ENCODE data around the gene ALPP.

Gene ALPP

GRCh38 chr2:232351686-232352510, 26.7 kb upstream of the ALPP start:
- H3K4me3 ChIP-seq (replicated peaks; ENCODE audit: low read depth, low read length), result no peak overlapping the region
- TF ChIP-seq, protein P1, sequence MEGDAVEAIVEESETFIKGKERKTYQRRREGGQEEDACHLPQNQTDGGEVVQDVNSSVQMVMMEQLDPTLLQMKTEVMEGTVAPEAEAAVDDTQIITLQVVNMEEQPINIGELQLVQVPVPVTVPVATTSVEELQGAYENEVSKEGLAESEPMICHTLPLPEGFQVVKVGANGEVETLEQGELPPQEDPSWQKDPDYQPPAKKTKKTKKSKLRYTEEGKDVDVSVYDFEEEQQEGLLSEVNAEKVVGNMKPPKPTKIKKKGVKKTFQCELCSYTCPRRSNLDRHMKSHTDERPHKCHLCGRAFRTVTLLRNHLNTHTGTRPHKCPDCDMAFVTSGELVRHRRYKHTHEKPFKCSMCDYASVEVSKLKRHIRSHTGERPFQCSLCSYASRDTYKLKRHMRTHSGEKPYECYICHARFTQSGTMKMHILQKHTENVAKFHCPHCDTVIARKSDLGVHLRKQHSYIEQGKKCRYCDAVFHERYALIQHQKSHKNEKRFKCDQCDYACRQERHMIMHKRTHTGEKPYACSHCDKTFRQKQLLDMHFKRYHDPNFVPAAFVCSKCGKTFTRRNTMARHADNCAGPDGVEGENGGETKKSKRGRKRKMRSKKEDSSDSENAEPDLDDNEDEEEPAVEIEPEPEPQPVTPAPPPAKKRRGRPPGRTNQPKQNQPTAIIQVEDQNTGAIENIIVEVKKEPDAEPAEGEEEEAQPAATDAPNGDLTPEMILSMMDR (IDR thresholded peaks at IDR 0.05; ENCODE audit: low read length, missing control alignments), result no peak

DNA sequence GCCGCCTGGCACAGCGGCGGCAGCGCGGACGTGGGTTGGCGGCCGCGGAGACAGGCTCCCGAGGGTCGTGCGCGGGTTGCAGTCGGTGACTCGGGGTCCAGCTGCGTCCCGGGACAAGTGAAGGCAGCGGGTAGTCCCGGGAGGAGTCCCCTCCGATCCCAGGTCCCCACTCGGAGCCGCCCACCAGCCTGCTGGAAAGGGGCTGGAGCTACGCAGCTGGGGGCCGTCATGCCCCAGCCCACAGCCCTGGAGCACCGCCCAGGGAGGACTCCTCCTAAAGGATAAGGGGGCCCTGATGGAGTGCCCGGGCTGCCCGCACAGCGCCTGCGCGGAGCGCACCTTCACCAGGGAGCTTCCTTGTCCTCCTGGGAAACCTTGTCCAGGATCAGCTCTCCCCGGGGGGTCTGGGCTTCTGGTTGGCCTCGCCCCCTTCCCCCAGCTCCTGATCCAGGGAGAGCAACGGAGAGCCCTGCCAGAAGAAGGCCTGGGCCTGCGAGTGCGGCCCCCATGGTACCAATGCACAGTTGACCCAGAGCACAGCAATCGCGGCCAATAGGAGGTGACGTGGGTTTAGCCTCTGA, 25.9 kb upstream of the ALPP start:
- DNase-seq (ENCODE audit: low read depth), result no peak
- no peak overlapping the region for H3K4me3 ChIP-seq (replicated peaks; ENCODE audit: low read depth, low read length)
- TF ChIP-seq, protein P1 (IDR thresholded peaks at IDR 0.05; ENCODE audit: low read length, missing control alignments), result no peak

More at GRCh38 chr2:232351686-232352510, 26.7 kb upstream of the ALPP start:
- DNase-seq (ENCODE audit: low read depth), result no peak

GRCh38 chr2:232353096-232353495, 25.5 kb upstream of the ALPP start:
- TF ChIP-seq, protein P1 (IDR thresholded peaks at IDR 0.05; ENCODE audit: low read length, missing control alignments), result no peak
- no peak for DNase-seq (ENCODE audit: low read depth)
- no peak overlapping the region for H3K4me3 ChIP-seq (replicated peaks; ENCODE audit: low read depth, low read length)

DNA sequence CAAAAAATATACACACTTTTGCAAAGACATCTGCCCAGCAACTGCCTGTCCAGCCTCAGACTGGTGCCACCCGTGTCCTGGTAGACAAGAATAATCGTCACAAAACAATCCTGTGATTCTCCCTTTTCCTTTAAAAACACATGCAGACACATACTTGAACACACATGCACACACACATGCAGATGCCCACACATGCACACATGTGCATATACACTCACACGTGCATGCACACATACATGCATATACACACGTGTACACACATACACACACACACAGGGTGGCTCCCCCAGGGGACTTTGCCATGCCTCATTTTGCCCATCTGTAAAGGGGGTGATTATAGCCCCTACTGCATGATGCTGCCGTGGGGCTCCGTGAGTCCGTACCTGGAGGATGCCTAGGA, 24.9 kb upstream of the ALPP start:
- no peak for DNase-seq (ENCODE audit: low read depth)
- no peak overlapping the region for H3K4me3 ChIP-seq (replicated peaks; ENCODE audit: low read depth, low read length)
- TF ChIP-seq, protein P1 (IDR thresholded peaks at IDR 0.05; ENCODE audit: low read length, missing control alignments), result no peak

GRCh38 chr2:232354069-232354468, 24.5 kb upstream of the ALPP start:
- no peak overlapping the region for H3K4me3 ChIP-seq (replicated peaks; ENCODE audit: low read depth, low read length)
- no peak for DNase-seq (ENCODE audit: low read depth)
- TF ChIP-seq, protein P1 (IDR thresholded peaks at IDR 0.05; ENCODE audit: low read length, missing control alignments), result no peak

DNA sequence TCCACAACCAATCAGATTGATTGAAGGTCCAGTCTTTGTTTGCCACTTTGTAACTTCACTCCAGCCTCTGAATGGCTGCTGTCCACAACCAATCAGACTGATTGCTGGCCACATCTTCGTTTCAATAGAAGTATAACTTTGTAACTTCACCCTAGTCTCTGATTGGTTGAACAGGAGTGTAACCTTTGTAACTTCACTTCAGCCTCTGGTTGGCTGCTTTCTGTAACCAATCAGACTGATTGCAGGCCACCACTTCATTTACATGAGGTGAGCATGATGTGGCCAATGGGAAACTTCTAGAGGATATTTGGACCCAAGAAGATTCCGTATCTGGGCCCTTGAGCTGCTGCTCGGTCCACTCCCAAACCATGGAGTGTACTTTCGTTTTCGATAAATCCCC, 16.9 kb upstream of the ALPP start:
- TF ChIP-seq, protein P1 (IDR thresholded peaks at IDR 0.05; ENCODE audit: low read length, missing control alignments), result no peak
- no peak for DNase-seq (ENCODE audit: low read depth)

More for the DNA sequence above, 16.9 kb upstream of the ALPP start:
- no peak overlapping the region for H3K4me3 ChIP-seq (replicated peaks; ENCODE audit: low read depth, low read length)
